CD4-positive, alpha-beta T cell treated with Interleukin-21 for 1 hour (primary cell): Measurements from ENCODE around the gene CD83.

Experiments
- DNase-seq: peaks from one replicate; pipeline ENCODE4 v3.0.0-alpha.2; 2020

CD83 gene

GRCh38 chr6:14127611-14128010 lies 10.0 kb downstream of the CD83 start:
- DNase-seq: no peak

- DNase-seq: no peak
Observed at GRCh38 chr6:14128012-14128411, 10.4 kb downstream of the CD83 start.

GRCh38 chr6:14128746-14129145 lies 11.2 kb downstream of the CD83 start:
- no peak for DNase-seq

GRCh38 chr6:14129575-14129974 lies 12.0 kb downstream of the CD83 start:
- peak; percentile 38 for DNase-seq

GRCh38 chr6:14130435-14131075 lies 13.0 kb downstream of the CD83 start:
- no peak for DNase-seq

- no peak for DNase-seq
Observed at GRCh38 chr6:14131579-14131978, 14.0 kb downstream of the CD83 start.

GRCh38 chr6:14132244-14132920 lies 14.8 kb downstream of the CD83 start:
- no peak for DNase-seq

GRCh38 chr6:14132921-14133275 lies 15.3 kb downstream of the CD83 start:
- DNase-seq: no peak

GRCh38 chr6:14134211-14134910 lies 16.8 kb downstream of the CD83 start:
- DNase-seq: no peak

GRCh38 chr6:14135893-14136539 lies 18.4 kb downstream of the CD83 start:
- DNase-seq: no peak

- DNase-seq: no peak
Observed at GRCh38 chr6:14138701-14139215, 21.2 kb downstream of the CD83 start.

- no peak for DNase-seq
Observed at GRCh38 chr6:14141351-14142062, 23.9 kb downstream of the CD83 start.

- no peak for DNase-seq
Observed at GRCh38 chr6:14142063-14142450, 24.5 kb downstream of the CD83 start.

- DNase-seq: no peak
Observed at GRCh38 chr6:14142511-14143223, 25.1 kb downstream of the CD83 start.

GRCh38 chr6:14143305-14143704 lies 25.7 kb downstream of the CD83 start:
- no peak for DNase-seq

- peak; percentile 76 for DNase-seq
Observed at GRCh38 chr6:14144678-14145113, 27.1 kb downstream of the CD83 start.

- no peak for DNase-seq
Observed at GRCh38 chr6:14146506-14147096, 29.0 kb downstream of the CD83 start.

GRCh38 chr6:14147891-14148290 lies 30.3 kb downstream of the CD83 start:
- DNase-seq: no peak

GRCh38 chr6:14148471-14148870 lies 30.9 kb downstream of the CD83 start:
- DNase-seq: no peak

- DNase-seq: no peak
Observed at GRCh38 chr6:14149053-14149738, 31.6 kb downstream of the CD83 start.

GRCh38 chr6:14149739-14150130 lies 32.2 kb downstream of the CD83 start:
- DNase-seq: no peak
